NCI-H128 (cell line): ENCODE data around the gene ABI3.

Source experiments
- DNase-seq: peaks from one replicate; lab custom pipeline; 2025; ENCODE audit not compliant: unreplicated experiment; lab: John Stamatoyannopoulos, UW

Gene ABI3

GRCh38 chr17:49197346-49197998 is 13.0 kb upstream of the ABI3 start:
- DNase-seq: no peak

- DNase-seq: no peak
These were observed 12.3 kb upstream of the ABI3 start for GRCh38 chr17:49198211-49198610.

GRCh38 chr17:49200423-49201083 is 10.0 kb upstream of the ABI3 start:
- no peak for DNase-seq

GRCh38 chr17:49201481-49201927 is 9.0 kb upstream of the ABI3 start:
- DNase-seq: no peak

- DNase-seq: no peak
These were observed 6.7 kb upstream of the ABI3 start for GRCh38 chr17:49203796-49204195.

GRCh38 chr17:49204516-49204915 is 6.0 kb upstream of the ABI3 start:
- no peak for DNase-seq

GRCh38 chr17:49209061-49209571 is 1.4 kb upstream of the ABI3 start:
- DNase-seq: no peak

GRCh38 chr17:49213399-49213798 is 2.9 kb downstream of the ABI3 start:
- no peak for DNase-seq

- DNase-seq: no peak
These were observed 3.3 kb downstream of the ABI3 start for GRCh38 chr17:49213847-49214246.

GRCh38 chr17:49214676-49215360 is 4.3 kb downstream of the ABI3 start:
- no peak for DNase-seq

GRCh38 chr17:49216482-49216881 is 6.0 kb downstream of the ABI3 start:
- no peak for DNase-seq

GRCh38 chr17:49216953-49217650 is 6.6 kb downstream of the ABI3 start:
- no peak for DNase-seq

GRCh38 chr17:49217651-49218413 is 7.3 kb downstream of the ABI3 start:
- DNase-seq: no peak

GRCh38 chr17:49218941-49219913 is 8.7 kb downstream of the ABI3 start:
- no peak for DNase-seq

GRCh38 chr17:49219987-49220386 is 9.5 kb downstream of the ABI3 start:
- no peak for DNase-seq

GRCh38 chr17:49223168-49223516 is 12.6 kb downstream of the ABI3 start:
- no peak for DNase-seq

GRCh38 chr17:49223517-49224197 is 13.2 kb downstream of the ABI3 start:
- DNase-seq: no peak

- no peak for DNase-seq
These were observed 13.9 kb downstream of the ABI3 start for GRCh38 chr17:49224198-49224996.
